RWPE1 (cell line): Measurements from ENCODE around the gene CROCC.
"Not testable (repeated sequence)": the region's sequence is repeated elsewhere in the genome, so short reads cannot be mapped to it uniquely, and the experiment has no call there.

Source experiments
- CTCF ChIA-PET: fragments of 350-600 bp; sonication (Branson Sonifier 250); formaldehyde crosslinking; extraction: SDS; loops from one replicate; lab custom pipeline; 2021; lab: Yijun Ruan, JAX
- POLR2A ChIA-PET: fragments of 400-600 bp; formaldehyde crosslinking; extraction: SDS; loops from one replicate; lab custom pipeline; 2020; ENCODE audit warnings: antibody characterized with exemption; ENCODE audit not compliant: low non-redundant PET; lab: Yijun Ruan, JAX
- DNase-seq: peaks from one replicate; pipeline ENCODE4 v3.0.0; 2012; ENCODE audit warnings: low spot score
- H3K27ac ChIP-seq: fragments of 450-650 bp; 2 replicates; pipeline ENCODE4 v1.5.1; 2017
- CTCF ChIP-seq: fragments of 450-650 bp; conservative IDR thresholded peaks from 2 replicates; pipeline ENCODE4 v1.5.1; 2017; ENCODE audit warnings: low read depth, mild to moderate bottlenecking

Gene CROCC

DNA sequence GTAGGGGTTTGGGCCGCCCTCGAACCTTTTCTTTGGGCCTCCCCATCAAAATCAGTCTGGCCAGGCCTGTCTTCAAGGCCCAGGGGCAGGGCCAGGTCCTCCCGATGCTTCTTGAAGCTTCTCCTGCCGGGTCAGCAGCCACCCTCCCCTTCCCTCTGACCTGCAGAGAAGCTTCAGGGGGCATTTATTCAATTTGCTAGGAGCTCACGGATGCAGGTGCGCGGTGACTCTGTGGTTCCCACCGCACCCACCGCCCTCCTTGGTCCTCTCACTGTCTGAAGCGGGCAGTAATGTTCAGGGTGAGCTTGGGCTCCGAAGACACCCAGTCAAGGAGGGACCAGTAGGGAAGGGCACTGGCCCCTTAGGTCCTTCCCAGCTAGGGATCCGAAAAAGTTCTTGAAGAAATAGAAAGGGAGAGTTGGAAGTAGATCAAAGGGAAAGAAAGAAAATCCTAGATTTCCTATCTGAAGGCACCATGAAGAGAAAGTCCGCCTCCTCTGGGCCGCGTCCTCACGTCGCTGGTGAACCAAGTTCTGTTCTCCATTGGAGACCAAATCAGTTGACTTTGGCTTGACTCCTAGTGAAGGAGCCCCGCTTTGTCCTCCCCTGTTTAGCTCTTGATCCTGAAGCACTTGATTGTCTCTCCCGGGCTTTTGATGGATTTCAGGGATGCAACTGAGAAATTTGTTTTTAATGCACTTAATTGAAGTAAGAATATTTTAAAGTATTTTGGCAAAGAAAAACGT, 34.7 kb upstream of the CROCC start:
- ChIA-PET CTCF (interaction anchor here (0.7 kb wide), 1 partner anchor 179 kb away, joined by 3 read pairs; no protein-coding TSS in a partner anchor), POLR2A (no interaction called here)

GRCh38 chr1:16888860-16889816, 32.6 kb upstream of the CROCC start:
- CTCF ChIA-PET, result interaction anchor here (0.6 kb wide), 1 partner anchor 268 kb away, joined by 3 read pairs; no protein-coding TSS in a partner anchor
- DNase-seq, result peak; percentile 71

More for the DNA sequence above, 34.7 kb upstream of the CROCC start:
- H3K27ac ChIP-seq, result no peak overlapping the region
- TF ChIP-seq CTCF, result no peak
- no peak for DNase-seq

GRCh38 chr1:16890539-16891021, 31.2 kb upstream of the CROCC start:
- CTCF ChIA-PET, POLR2A ChIA-PET, DNase-seq, H3K27ac ChIP-seq: not testable (repeated sequence)

More at GRCh38 chr1:16888860-16889816, 32.6 kb upstream of the CROCC start:
- POLR2A ChIA-PET, result no interaction called here
- H3K27ac ChIP-seq, result peak overlapping the region; percentile 81
- TF ChIP-seq CTCF, result no peak

GRCh38 chr1:16891057-16891456, 30.7 kb upstream of the CROCC start:
- POLR2A ChIA-PET, CTCF ChIA-PET, H3K27ac ChIP-seq, DNase-seq: not testable (repeated sequence)

- DNase-seq, POLR2A ChIA-PET, H3K27ac ChIP-seq: not testable (repeated sequence)
- CTCF ChIA-PET, result interaction anchor here (0.6 kb wide), 2 partner anchors 178 to 184 kb away, joined by 3 read pairs; no protein-coding TSS in a partner anchor
Measured at GRCh38 chr1:16892978-16893525, 28.7 kb upstream of the CROCC start.

DNA sequence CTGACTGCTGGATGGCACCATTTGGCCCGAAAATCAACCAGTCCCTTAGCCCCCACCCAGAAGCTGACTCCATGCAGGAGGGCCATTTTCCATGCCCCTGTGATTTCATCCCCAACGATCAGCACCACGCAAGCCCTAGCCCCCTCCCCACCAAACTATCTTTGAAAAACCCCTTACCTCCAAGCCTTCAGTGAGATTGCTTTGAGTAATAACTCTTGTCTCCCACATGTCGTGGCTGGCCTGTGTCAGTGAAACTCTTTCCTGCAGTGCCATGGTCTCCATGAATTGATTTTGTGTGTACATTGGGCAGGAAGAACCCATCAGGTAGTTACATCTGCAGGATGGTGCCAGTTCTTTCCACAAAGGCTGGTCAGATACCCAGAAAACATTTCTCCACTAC, 27.9 kb upstream of the CROCC start:
- POLR2A ChIA-PET, H3K27ac ChIP-seq, CTCF ChIA-PET, DNase-seq: not testable (repeated sequence)

DNA sequence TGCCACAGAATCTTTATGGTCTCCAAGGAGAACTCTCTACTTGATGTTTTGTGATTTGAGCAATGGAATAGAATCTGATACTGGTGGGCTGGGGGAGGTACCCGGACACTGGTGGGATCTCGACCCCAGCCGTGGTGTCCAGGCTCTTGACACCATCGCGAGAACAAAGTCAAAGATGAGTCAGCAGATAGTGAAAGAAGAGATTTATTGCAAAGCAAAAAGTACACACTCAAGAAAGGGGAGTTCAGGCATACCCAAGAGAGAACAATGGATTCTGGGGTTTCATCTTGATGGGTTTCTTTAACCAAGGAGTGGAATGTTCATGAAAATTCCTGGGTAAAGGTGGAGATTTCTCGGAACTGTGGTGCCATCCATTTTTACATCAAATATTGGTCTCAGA, 27.4 kb upstream of the CROCC start:
- CTCF ChIA-PET, DNase-seq, H3K27ac ChIP-seq, POLR2A ChIA-PET: not testable (repeated sequence)

DNA sequence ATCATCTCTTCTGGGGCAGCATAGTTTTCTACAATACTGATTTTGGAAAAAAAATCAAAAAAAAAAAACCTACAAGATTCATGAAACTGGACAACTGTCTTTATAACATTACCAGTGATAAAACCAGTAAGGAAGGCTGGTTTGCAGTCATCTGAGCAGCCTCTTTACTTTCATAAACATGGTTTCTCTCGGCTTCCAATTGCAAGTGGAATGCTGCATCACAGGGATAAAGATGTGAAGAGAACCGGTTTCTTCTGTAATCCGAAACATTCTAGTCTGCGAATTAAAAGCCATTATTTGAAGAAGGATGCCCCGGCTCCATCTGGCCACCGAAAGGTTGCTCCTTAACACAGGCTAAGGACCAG, 26.5 kb upstream of the CROCC start:
- POLR2A ChIA-PET, result interaction anchor here (1.0 kb wide), 1 partner anchor 10 kb away, joined by 3 read pairs; no protein-coding TSS in a partner anchor
- peak overlapping the region; percentile 85 for H3K27ac ChIP-seq
- CTCF ChIA-PET, DNase-seq: not testable (repeated sequence)

GRCh38 chr1:16895598-16896315, 26.0 kb upstream of the CROCC start, which contains the start of gene RNU1-2:
Gene RNU1-2 (plus strand): TSS chr1:16895980.
- peak; percentile 87 for DNase-seq
- ChIA-PET POLR2A (interaction anchor here (1.0 kb wide), 1 partner anchor 9 kb away, joined by 3 read pairs; no protein-coding TSS in a partner anchor), CTCF (interaction anchor here (1.2 kb wide), 1 partner anchor 9 kb away, joined by 3 read pairs; no protein-coding TSS in a partner anchor)
- H3K27ac ChIP-seq, result peak within 1 kb of the TSS; percentile 85

DNA sequence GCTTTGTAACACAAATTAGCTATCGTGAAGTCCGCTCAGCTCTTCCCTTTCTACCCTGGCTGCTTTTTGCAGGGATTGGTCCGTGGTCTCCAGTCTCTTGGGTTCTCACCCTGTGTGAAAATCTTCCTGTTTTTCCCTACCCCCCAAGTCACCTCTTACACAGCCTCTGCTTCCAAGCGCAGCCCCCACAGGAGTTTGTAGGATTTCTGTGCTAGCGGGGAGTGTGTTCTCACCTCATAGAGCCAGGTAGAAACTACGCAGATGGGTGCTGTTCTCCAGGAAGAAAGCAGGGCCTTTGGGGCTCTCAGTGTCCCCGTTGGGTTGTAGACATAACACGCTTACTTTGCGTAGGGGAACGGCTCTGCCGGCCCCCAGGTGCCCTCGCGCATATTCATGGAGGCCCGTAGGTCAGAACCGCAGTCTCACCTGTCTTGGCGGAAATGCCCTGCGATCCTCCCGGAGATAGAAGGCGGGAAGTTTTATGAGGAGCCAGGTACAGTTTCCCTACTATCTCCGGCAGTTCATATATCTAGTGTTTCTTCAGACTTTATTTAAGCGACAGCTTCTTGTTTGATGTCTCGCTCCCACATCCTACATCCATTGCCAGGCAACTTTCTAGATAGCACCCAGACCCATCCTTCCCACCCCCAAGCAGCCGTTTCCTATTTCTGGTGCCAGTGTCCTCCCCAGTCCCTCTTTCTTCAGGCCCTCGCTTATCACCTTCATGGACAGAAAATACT, 25.2 kb upstream of the CROCC start:
- CTCF ChIA-PET, result interaction anchor here (1.2 kb wide), 1 partner anchor 9 kb away, joined by 3 read pairs; no protein-coding TSS in a partner anchor
- POLR2A ChIA-PET, result not testable (repeated sequence)
- H3K27ac ChIP-seq, result peak overlapping the region; percentile 85
- DNase-seq, result peak; percentile 50

- H3K27ac ChIP-seq, POLR2A ChIA-PET, CTCF ChIA-PET, DNase-seq: not testable (repeated sequence)
Measured at GRCh38 chr1:16897653-16898052, 24.1 kb upstream of the CROCC start.

DNA sequence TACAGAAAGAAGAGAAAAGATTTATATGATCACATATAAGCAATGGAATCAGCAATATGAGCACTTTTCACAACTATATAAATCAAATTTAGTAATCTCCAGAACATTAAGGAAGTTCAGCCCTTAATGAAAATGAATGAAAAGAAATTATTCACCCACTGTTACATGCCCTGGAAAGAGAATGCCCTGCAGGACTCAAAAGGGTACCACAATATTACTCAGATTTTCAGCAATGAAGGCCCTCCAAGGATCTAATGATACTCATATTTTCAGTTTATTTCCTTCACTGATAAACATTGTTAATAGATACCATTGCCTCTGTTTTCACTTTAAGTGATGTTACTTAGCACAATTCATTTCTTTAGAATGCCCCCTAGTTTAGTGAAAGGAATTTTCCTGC, 23.4 kb upstream of the CROCC start:
- DNase-seq, CTCF ChIA-PET, H3K27ac ChIP-seq, POLR2A ChIA-PET: not testable (repeated sequence)
